IMR-90 (cell line): Measurements from ENCODE around the gene PPP1R12B. TPM values are rescaled to one million over a fixed set of nuclear protein-coding genes. Genes with fewer than 3 reads are reported as not detected.

ENCODE experiments used
- ATAC-seq: fragments of 200-7000 bp; cut with Tn5 transposase; 2 replicates; pipeline ENCODE4 v1.9.1; 2020; ENCODE audit warnings: low read depth, mild to moderate bottlenecking, moderate library complexity
- BruUV-seq: library from RNA; stranded (reverse); fragments of 400-500 nt; replicated peaks from 2 replicates; lab custom pipeline; 2021; lab: Mats Ljungman, UMichigan
- CTCF ChIA-PET: fragments of 300-600 bp; formaldehyde crosslinking; extraction: SDS; loops from one replicate; lab custom pipeline; 2021; ENCODE audit warnings: antibody characterized with exemption; lab: Yijun Ruan, JAX
- POLR2A ChIA-PET: fragments of 300-600 bp; sonication (Branson Sonifier 250); formaldehyde crosslinking; loops from one replicate; lab custom pipeline; 2022; ENCODE audit warnings: antibody characterized with exemption; ENCODE audit not compliant: unreplicated experiment; lab: Charles Lee
- DNase-seq: peaks from one replicate; pipeline ENCODE4 v3.0.0; 2013
- H2AFZ ChIP-seq: replicated peaks from 2 replicates; pipeline ENCODE3; 2013; ENCODE audit warnings: low read length, mild to moderate bottlenecking; ENCODE audit not compliant: poor library complexity
- H2AK5ac ChIP-seq: 2 replicates; pipeline ENCODE4 v1.6.1; 2013; ENCODE audit warnings: low read depth, low read length, inconsistent platforms
- H2AK9ac ChIP-seq: replicated peaks from 2 replicates; pipeline ENCODE3; 2013; ENCODE audit warnings: mild to moderate bottlenecking, low read depth, low read length, moderate library complexity; ENCODE audit not compliant: poor library complexity
- H2BK120ac ChIP-seq: 2 replicates; pipeline ENCODE4 v1.6.1; 2013; ENCODE audit warnings: low read depth, low read length, inconsistent platforms
- H2BK15ac ChIP-seq: 3 replicates; pipeline ENCODE4 v1.6.1; 2013; ENCODE audit warnings: low read depth, low read length, inconsistent platforms
- H2BK20ac ChIP-seq: 2 replicates; pipeline ENCODE4 v1.6.1; 2013; ENCODE audit warnings: low read depth, mild to moderate bottlenecking, inconsistent platforms, low read length, moderate library complexity
- H2BK5ac ChIP-seq: 2 replicates; pipeline ENCODE4 v1.6.1; 2013; ENCODE audit warnings: mild to moderate bottlenecking, low read depth, low read length, inconsistent platforms; ENCODE audit not compliant: poor library complexity, severe bottlenecking
- H3K14ac ChIP-seq: replicated peaks from 2 replicates; pipeline ENCODE4 v1.6.1; 2013; ENCODE audit warnings: low read depth, low read length, inconsistent platforms
- H3K18ac ChIP-seq: 2 replicates; pipeline ENCODE4 v1.6.1; 2013; ENCODE audit warnings: low read depth, low read length, control low read depth
- H3K23ac ChIP-seq: 2 replicates; pipeline ENCODE4 v1.6.1; 2013; ENCODE audit warnings: low read depth, low read length, inconsistent platforms
- H3K27ac ChIP-seq: 2 replicates; pipeline ENCODE4 v1.5.1; 2013; ENCODE audit warnings: mild to moderate bottlenecking, control low read depth, low read length; ENCODE audit not compliant: insufficient read depth
- H3K27me3 ChIP-seq: 2 replicates; pipeline ENCODE4 v1.6.1; 2013; ENCODE audit warnings: low read length; ENCODE audit not compliant: control insufficient read depth, insufficient read depth
- H3K36me3 ChIP-seq: 2 replicates; pipeline ENCODE4 v1.6.1; 2013; ENCODE audit warnings: low read length, mixed read lengths; ENCODE audit not compliant: control insufficient read depth, insufficient read depth
- H3K4ac ChIP-seq: 2 replicates; pipeline ENCODE4 v1.6.1; 2013; ENCODE audit warnings: low read depth, low read length, inconsistent platforms
- H3K4me1 ChIP-seq: 2 replicates; pipeline ENCODE4 v1.6.1; 2013; ENCODE audit warnings: low read length, mixed read lengths; ENCODE audit not compliant: control insufficient read depth, insufficient read depth
- H3K4me2 ChIP-seq: 2 replicates; pipeline ENCODE4 v1.6.1; 2013; ENCODE audit warnings: low read depth, mild to moderate bottlenecking, control low read depth, low read length, moderate library complexity
- H3K4me3 ChIP-seq: 2 replicates; pipeline ENCODE4 v1.5.1; 2013; ENCODE audit warnings: low read depth, mild to moderate bottlenecking, control low read depth, low read length, moderate library complexity; ENCODE audit not compliant: insufficient read depth
- H3K56ac ChIP-seq: 2 replicates; pipeline ENCODE4 v1.6.1; 2013; ENCODE audit warnings: low read length, inconsistent platforms; ENCODE audit not compliant: insufficient read depth; ENCODE audit errors: extremely low read depth
- H3K79me1 ChIP-seq, 2 experiments: 2 replicates each; pipeline ENCODE4 v1.6.1; 2013; ENCODE audit warnings: low read length in 2 of 2, inconsistent platforms in 1 of 2, low read depth in 1 of 2
- H3K9ac ChIP-seq: 2 replicates; pipeline ENCODE4 v1.6.1; 2013; ENCODE audit warnings: low read depth, low read length, control low read depth
- H3K9me1 ChIP-seq: 2 replicates; pipeline ENCODE4 v1.6.1; 2013; ENCODE audit warnings: low read length, inconsistent platforms; ENCODE audit not compliant: insufficient read depth
- H3K9me3 ChIP-seq: 2 replicates; pipeline ENCODE4 v1.6.1; 2013; ENCODE audit warnings: low read length; ENCODE audit not compliant: control insufficient read depth, insufficient read depth
- H4K20me1 ChIP-seq: 2 replicates; pipeline ENCODE4 v1.6.1; 2013; ENCODE audit warnings: low read length, inconsistent platforms; ENCODE audit not compliant: insufficient read depth
- H4K5ac ChIP-seq: 2 replicates; pipeline ENCODE4 v1.6.1; 2013; ENCODE audit warnings: mild to moderate bottlenecking, low read depth, low read length, control low read depth
- H4K8ac ChIP-seq, 2 experiments: 2 replicates each; pipeline ENCODE4 v1.6.1; 2013; ENCODE audit warnings: low read depth in 2 of 2, low read length in 2 of 2, control low read depth in 1 of 2, inconsistent platforms in 1 of 2
- H4K91ac ChIP-seq: 2 replicates; pipeline ENCODE4 v1.6.1; 2013; ENCODE audit warnings: low read depth, low read length, inconsistent platforms; ENCODE audit not compliant: insufficient read depth
- CHD1 ChIP-seq: IDR thresholded peaks from 2 replicates; pipeline ENCODE4 v1.6.1; 2012; ENCODE audit warnings: low read depth, low read length, improper control_type of control experiment
- ELK1 ChIP-seq: fragments of 150-350 bp; IDR thresholded peaks from 2 replicates; pipeline ENCODE4 v1.6.1; 2016; ENCODE audit warnings: low read depth, mild to moderate bottlenecking, low read length, moderate library complexity, borderline replicate concordance
- MAZ ChIP-seq: IDR thresholded peaks from 2 replicates; pipeline ENCODE4 v1.6.1; 2012; ENCODE audit warnings: low read depth, mild to moderate bottlenecking, low read length, improper control_type of control experiment, moderate library complexity, borderline replicate concordance
- MXI1 ChIP-seq: IDR thresholded peaks from 2 replicates; pipeline ENCODE4 v1.6.1; 2012; ENCODE audit warnings: low read depth, mild to moderate bottlenecking, low read length, moderate library complexity, borderline replicate concordance
- NFE2L2 ChIP-seq: fragments of 150-350 bp; IDR thresholded peaks from 2 replicates; pipeline ENCODE4 v1.6.1; 2016; ENCODE audit warnings: low read depth, mild to moderate bottlenecking, low read length
- RFX5 ChIP-seq: IDR thresholded peaks from 2 replicates; pipeline ENCODE4 v1.8.0; 2012; ENCODE audit warnings: low read depth, mild to moderate bottlenecking, low read length, moderate library complexity
- WGBS, 2 experiments: methylation state at CpG; one replicate each; pipeline versions ENCODE4 v1.1.5 to v1.1.7; 2013; ENCODE audit warnings: missing lambda C conversion rate in 2 of 2; ENCODE audit not compliant: insufficient read length in 1 of 2; ENCODE audit errors: extremely low coverage in 2 of 2; 5-methylcytosine and 5-hydroxymethylcytosine counted together
- dilution Hi-C: fragments of 300-500 bp; cut with HindIII; formaldehyde crosslinking; loops from one replicate; pipeline ENCODE4 v1.14.3; 2018; ENCODE audit warnings: low sequenced_read_pairs; ENCODE audit not compliant: unreplicated experiment
- in situ Hi-C: fragments of 300-500 bp; cut with MboI; formaldehyde crosslinking; loops from 3 replicates; pipeline ENCODE4 v1.14.3; 2019; ENCODE audit warnings: low sequenced_read_pairs, inconsistent platforms, mixed read lengths
- intact Hi-C: fragments of 100-400 bp; cut with micrococcal nuclease; formaldehyde crosslinking; loops from 2 replicates; pipeline ENCODE4 v1.10.0; 2022
- polyA plus RNA-seq, 3 experiments: library from polyadenylated mRNA; depleted of rRNA; stranded (reverse); fragments of >200 nt; gene quantifications; 2 replicates each; pipeline ENCODE4 v1.2.3, GENCODE V29; 2012; ENCODE audit warnings: low replicate concordance in 1 of 3
- total RNA-seq: library from RNA; depleted of rRNA; stranded (reverse); fragments of >200 nt; gene quantifications from 2 replicates; pipeline ENCODE4 v1.2.3, GENCODE V29; 2012

PPP1R12B gene
- total and polyA plus RNA-seq, 2 of the 4 experiments (the other 2 are of a cell fraction): 8.5 to 12.0 TPM

GRCh38 chr1:202567738-202568137 lies 219.2 kb downstream of the PPP1R12B start:
- Histone ChIP-seq H3K27ac (no peak overlapping the region), H3K14ac (peak overlapping the region; percentile 82), H3K4me3 (no peak overlapping the region), H3K9me3 (no peaks in the 10 kb centered on the region), H2BK15ac (peak overlapping the region; percentile 61; the same call in 2 of the 3 replicates), H3K4me1 (peaks cover 15% of the 10 kb centered on the region), H2AFZ (no peak overlapping the region), H4K91ac (peak overlapping the region; percentile 78), H2BK20ac (peak overlapping the region; percentile 80), H2BK120ac (peak overlapping the region; percentile 87), H4K5ac (peak overlapping the region; percentile 7; the same call in 1 of the 2 replicates), H3K18ac (peak overlapping the region; percentile 82), H3K56ac (no peak overlapping the region), H3K79me1 (no peaks in the 10 kb centered on the region), H2AK5ac (peak overlapping the region; percentile 41; the same call in 1 of the 2 replicates), H3K27me3 (no peaks in the 10 kb centered on the region), H3K4ac (peak overlapping the region; percentile 82), H3K4me2 (peak overlapping the region; percentile 18; the same call in 1 of the 2 replicates), H3K9ac (no peak overlapping the region), H3K36me3 (peaks cover 5% of the 10 kb centered on the region; the same call in 1 of the 2 replicates), H3K23ac (peak overlapping the region; percentile 63; the same call in 1 of the 2 replicates), H2BK5ac (peak overlapping the region; percentile 65), H4K8ac (peak overlapping the region; percentile 21 to 75), H2AK9ac (no peak overlapping the region), H3K9me1 (peaks cover 6% of the 10 kb centered on the region), H4K20me1 (no peaks in the 10 kb centered on the region)
- TF ChIP-seq ELK1 (no peak), RFX5 (no peak), NFE2L2 (no peak), MXI1 (no peak), MAZ (no peak), CHD1 (no peak)
- dilution Hi-C loops (no loop called here), intact Hi-C loops (no loop called here), in situ Hi-C loops (no loop called here)
- ChIA-PET CTCF (interaction anchor here (0.6 to 2.3 kb wide), 4 partner anchors 11 to 103 kb away, joined by 3 to 11 read pairs (median 4); no protein-coding TSS in a partner anchor), POLR2A (no interaction called here)
- DNase-seq (no peak), ATAC-seq (peak; percentile 46)
- BruUV-seq: no TSS peak
- WGBS, 2 experiments: no CpG with 5 or more reads among the region's 4 CpGs
